ENCODE data around the gene GIMAP2.
A peak's percentile ranks its signal among the peaks of the same experiment; 100 is the strongest.

The GIMAP2 gene

DNA sequence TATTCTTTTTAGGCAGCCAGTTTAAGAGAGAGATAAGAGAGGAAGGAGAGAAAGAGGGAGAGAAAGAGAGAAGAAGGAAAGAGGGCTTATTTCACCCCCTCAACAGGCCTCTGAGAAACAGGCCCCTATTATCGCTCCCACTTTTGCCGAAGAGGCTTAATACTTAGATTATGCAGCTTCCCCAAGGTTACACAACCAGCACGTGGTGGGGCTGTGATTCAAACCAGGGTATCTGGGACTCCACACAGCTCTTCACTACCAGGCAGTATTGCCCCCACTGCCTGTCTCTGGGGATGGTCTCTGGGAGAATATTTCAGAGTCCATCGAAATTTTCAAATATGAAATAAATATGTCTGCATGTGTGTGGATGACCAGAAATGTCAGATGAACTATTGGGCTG, 33.9 kb downstream of the GIMAP2 start:
- Histone ChIP-seq H3K18ac (ENCODE audit: low read depth in 1 of 2, low read length in 2 of 2) (no peak overlapping the region), H2AFZ (ENCODE audit: low read depth, low read length) (no peak overlapping the region)

DNA sequence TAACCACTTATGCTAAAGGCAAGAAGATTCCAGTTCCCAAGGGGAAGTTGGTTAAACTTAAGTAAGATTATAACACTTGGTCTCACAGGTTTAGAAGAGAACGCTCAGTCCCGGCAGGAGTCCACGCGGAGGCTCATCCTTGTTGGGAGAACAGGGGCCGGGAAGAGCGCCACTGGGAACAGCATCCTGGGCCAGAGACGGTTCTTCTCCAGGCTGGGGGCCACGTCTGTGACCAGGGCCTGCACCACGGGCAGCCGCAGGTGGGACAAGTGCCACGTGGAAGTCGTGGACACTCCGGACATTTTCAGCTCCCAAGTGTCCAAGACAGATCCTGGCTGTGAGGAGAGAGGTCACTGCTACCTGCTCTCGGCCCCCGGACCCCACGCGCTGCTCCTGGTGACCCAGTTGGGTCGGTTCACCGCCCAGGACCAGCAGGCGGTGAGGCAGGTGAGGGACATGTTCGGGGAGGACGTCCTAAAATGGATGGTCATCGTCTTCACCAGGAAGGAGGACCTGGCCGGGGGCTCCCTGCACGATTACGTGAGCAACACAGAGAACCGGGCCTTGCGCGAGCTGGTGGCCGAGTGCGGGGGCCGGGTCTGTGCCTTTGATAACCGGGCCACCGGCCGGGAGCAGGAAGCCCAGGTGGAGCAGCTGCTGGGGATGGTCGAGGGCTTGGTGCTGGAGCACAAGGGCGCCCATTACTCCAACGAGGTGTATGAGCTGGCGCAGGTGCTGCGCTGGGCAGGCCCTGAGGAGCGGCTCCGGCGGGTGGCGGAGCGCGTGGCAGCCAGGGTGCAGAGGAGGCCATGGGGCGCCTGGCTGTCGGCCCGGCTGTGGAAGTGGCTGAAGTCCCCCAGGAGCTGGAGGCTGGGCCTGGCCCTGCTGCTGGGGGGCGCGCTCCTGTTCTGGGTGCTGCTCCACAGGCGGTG, 34.7 kb downstream of the GIMAP2 start:
- no peak overlapping the region for H3K4ac ChIP-seq (ENCODE audit: low read depth in 1 of 2, low read length in 2 of 2)
- no peak overlapping the region for H2BK15ac ChIP-seq (ENCODE audit: low read depth, poor library complexity, severe bottlenecking)
- no peak overlapping the region for H2BK120ac ChIP-seq (ENCODE audit: low read depth, low read length)
- no peak overlapping the region for H4K91ac ChIP-seq (ENCODE audit: low read length)
- H2BK5ac ChIP-seq (ENCODE audit: low read depth, low read length, poor library complexity, severe bottlenecking) = no peak overlapping the region
- no peak overlapping the region for H3K4me2 ChIP-seq (ENCODE audit: low read length, poor library complexity, severe bottlenecking)
- peaks cover 1% of the 10 kb centered on the region for H3K9me3 ChIP-seq (ENCODE audit: control insufficient read depth, low read length)
- peak overlapping the region in 1 of 2 experiments; percentile 50 for H3K23ac ChIP-seq (ENCODE audit: low read length in 2 of 2)
- no peak for DNase-seq
- H3K18ac ChIP-seq (ENCODE audit: low read depth in 1 of 2, low read length in 2 of 2) = no peak overlapping the region
- H2AK5ac ChIP-seq (ENCODE audit: low read length, severe bottlenecking) = no peak overlapping the region
- no peak overlapping the region for H3K27ac ChIP-seq (ENCODE audit: low read length, poor library complexity, severe bottlenecking)
- WGBS = 89% methylated on average over 52 of the region's 52 CpGs
- no peak overlapping the region for H4K8ac ChIP-seq (ENCODE audit: low read length)
- H3K36me3 ChIP-seq (ENCODE audit: control insufficient read depth in 1 of 2, insufficient read depth in 2 of 2, low read depth in 1 of 2, low read length in 2 of 2) = peaks cover 0 to 4% of the 10 kb centered on the region in 2 experiments
- H2AFZ ChIP-seq (ENCODE audit: low read depth, low read length) = no peak overlapping the region
- no peaks in the 10 kb centered on the region for H3K27me3 ChIP-seq (ENCODE audit: control insufficient read depth in 1 of 2, insufficient read depth in 1 of 2, low read length in 2 of 2)
- no peak overlapping the region for H2BK12ac ChIP-seq (ENCODE audit: low read length in 2 of 2)
- no peak overlapping the region for H3K4me3 ChIP-seq (ENCODE audit: insufficient read depth in 1 of 2, low read depth in 1 of 2, low read length in 2 of 2)
- no peaks in the 10 kb centered on the region for H3K79me1 ChIP-seq (replicated peaks; ENCODE audit: low read length, poor library complexity, severe bottlenecking)
- no peak overlapping the region for H3K9ac ChIP-seq (ENCODE audit: low read length)
- H3K14ac ChIP-seq (ENCODE audit: low read length in 2 of 2) = no peak overlapping the region
- no peaks in the 10 kb centered on the region for H3K4me1 ChIP-seq (ENCODE audit: control insufficient read depth, insufficient read depth, low read depth, low read length)

More for the DNA sequence above, 33.9 kb downstream of the GIMAP2 start:
- Histone ChIP-seq H3K4ac (ENCODE audit: low read depth in 1 of 2, low read length in 2 of 2) (no peak overlapping the region), H2BK15ac (ENCODE audit: low read depth, poor library complexity, severe bottlenecking) (no peak overlapping the region), H3K23ac (ENCODE audit: low read length in 2 of 2) (no peak overlapping the region), H2BK12ac (ENCODE audit: low read length in 2 of 2) (no peak overlapping the region), H4K91ac (ENCODE audit: low read length) (no peak overlapping the region), H3K27ac (ENCODE audit: low read length, poor library complexity, severe bottlenecking) (no peak overlapping the region), H4K8ac (ENCODE audit: low read length) (no peak overlapping the region), H3K9me3 (ENCODE audit: control insufficient read depth, low read length) (peaks cover 5% of the 10 kb centered on the region), H2AK5ac (ENCODE audit: low read length, severe bottlenecking) (no peak overlapping the region), H3K4me2 (ENCODE audit: low read length, poor library complexity, severe bottlenecking) (no peak overlapping the region), H2BK120ac (ENCODE audit: low read depth, low read length) (no peak overlapping the region), H3K14ac (ENCODE audit: low read length in 2 of 2) (no peak overlapping the region), H3K4me1 (ENCODE audit: control insufficient read depth, insufficient read depth, low read depth, low read length) (no peaks in the 10 kb centered on the region), H3K79me1 (replicated peaks; ENCODE audit: low read length, poor library complexity, severe bottlenecking) (no peaks in the 10 kb centered on the region), H3K9ac (ENCODE audit: low read length) (no peak overlapping the region), H3K4me3 (ENCODE audit: insufficient read depth in 1 of 2, low read depth in 1 of 2, low read length in 2 of 2) (no peak overlapping the region), H3K36me3 (ENCODE audit: control insufficient read depth in 1 of 2, insufficient read depth in 2 of 2, low read depth in 1 of 2, low read length in 2 of 2) (peaks cover 0 to 4% of the 10 kb centered on the region in 2 experiments), H2BK5ac (ENCODE audit: low read depth, low read length, poor library complexity, severe bottlenecking) (no peak overlapping the region), H3K27me3 (ENCODE audit: control insufficient read depth in 1 of 2, insufficient read depth in 1 of 2, low read length in 2 of 2) (no peaks in the 10 kb centered on the region)
- DNase-seq = no peak
- 70% methylated on average over 4 of the region's 4 CpGs for WGBS

DNA sequence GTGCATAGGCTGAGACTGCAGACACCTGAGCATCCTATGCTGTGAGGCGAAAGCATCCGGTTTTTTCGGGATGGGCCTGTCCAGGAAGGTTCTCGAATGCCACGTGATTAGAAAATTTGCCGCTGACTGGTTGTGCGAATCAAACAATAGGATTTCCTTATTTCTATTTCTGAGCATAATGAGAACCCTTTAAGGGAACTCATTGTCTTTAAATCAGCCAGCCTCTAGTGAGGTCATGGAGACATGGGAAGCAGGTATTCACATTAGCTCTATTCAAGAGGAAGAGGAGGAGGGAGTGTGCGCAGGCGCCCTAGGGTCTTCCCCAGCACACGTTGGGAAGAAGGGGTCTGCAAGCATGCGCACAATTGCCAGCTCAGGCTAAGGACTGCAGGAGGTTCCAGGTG, 36.5 kb downstream of the GIMAP2 start:
- Histone ChIP-seq H3K18ac (ENCODE audit: low read depth in 1 of 2, low read length in 2 of 2) (no peak overlapping the region), H3K27ac (ENCODE audit: low read length, poor library complexity, severe bottlenecking) (no peak overlapping the region), H3K4me1 (ENCODE audit: control insufficient read depth, insufficient read depth, low read depth, low read length) (no peaks in the 10 kb centered on the region), H3K4me2 (ENCODE audit: low read length, poor library complexity, severe bottlenecking) (no peak overlapping the region), H3K9ac (ENCODE audit: low read length) (no peak overlapping the region), H3K9me3 (ENCODE audit: control insufficient read depth, low read length) (peaks cover 3% of the 10 kb centered on the region), H3K27me3 (ENCODE audit: control insufficient read depth in 1 of 2, insufficient read depth in 1 of 2, low read length in 2 of 2) (no peaks in the 10 kb centered on the region), H3K4me3 (ENCODE audit: insufficient read depth in 1 of 2, low read depth in 1 of 2, low read length in 2 of 2) (peak overlapping the region in 1 of 2 experiments; percentile 7), H3K36me3 (ENCODE audit: control insufficient read depth in 1 of 2, insufficient read depth in 2 of 2, low read depth in 1 of 2, low read length in 2 of 2) (peaks cover 0 to 4% of the 10 kb centered on the region in 2 experiments), H2AFZ (ENCODE audit: low read depth, low read length) (no peak overlapping the region), H2BK5ac (ENCODE audit: low read depth, low read length, poor library complexity, severe bottlenecking) (no peak overlapping the region), H2BK120ac (ENCODE audit: low read depth, low read length) (no peak overlapping the region), H3K23ac (ENCODE audit: low read length in 2 of 2) (no peak overlapping the region), H2BK15ac (ENCODE audit: low read depth, poor library complexity, severe bottlenecking) (no peak overlapping the region), H3K4ac (ENCODE audit: low read depth in 1 of 2, low read length in 2 of 2) (no peak overlapping the region), H4K91ac (ENCODE audit: low read length) (no peak overlapping the region), H2BK12ac (ENCODE audit: low read length in 2 of 2) (no peak overlapping the region), H2AK5ac (ENCODE audit: low read length, severe bottlenecking) (no peak overlapping the region), H3K79me1 (replicated peaks; ENCODE audit: low read length, poor library complexity, severe bottlenecking) (no peaks in the 10 kb centered on the region), H3K14ac (ENCODE audit: low read length in 2 of 2) (no peak overlapping the region), H4K8ac (ENCODE audit: low read length) (no peak overlapping the region)
- DNase-seq = no peak
- 81% methylated on average over 11 of the region's 11 CpGs for WGBS

DNA sequence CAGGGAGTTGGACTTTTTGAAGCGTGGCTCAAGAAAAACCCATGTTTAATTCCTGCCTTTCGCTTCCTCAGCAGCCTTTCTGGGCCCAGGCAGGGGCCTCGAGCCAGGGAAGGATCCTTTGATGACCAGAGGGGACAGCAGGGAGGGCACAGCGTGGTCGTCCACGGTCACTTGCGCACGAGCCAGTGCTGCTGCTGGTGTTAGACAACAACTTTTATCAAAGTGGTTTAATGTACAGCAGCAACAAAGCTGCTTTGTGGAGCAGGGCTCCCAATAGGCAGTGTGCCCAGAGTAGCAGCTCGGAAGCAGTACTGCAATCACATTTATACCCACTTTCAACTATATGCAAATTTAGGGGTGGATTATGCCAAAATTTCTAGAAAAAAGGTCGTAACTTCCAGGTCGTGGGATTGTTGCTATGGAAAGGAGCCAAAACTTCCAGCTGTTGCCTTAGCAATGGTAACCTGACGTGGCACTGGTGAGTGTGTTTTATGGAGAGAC, 37.0 kb downstream of the GIMAP2 start:
- no peak overlapping the region for H3K14ac ChIP-seq (ENCODE audit: low read length in 2 of 2)
- H3K27me3 ChIP-seq (ENCODE audit: control insufficient read depth in 1 of 2, insufficient read depth in 1 of 2, low read length in 2 of 2) = no peaks in the 10 kb centered on the region
- no peak overlapping the region for H4K8ac ChIP-seq (ENCODE audit: low read length)
- H2BK5ac ChIP-seq (ENCODE audit: low read depth, low read length, poor library complexity, severe bottlenecking) = no peak overlapping the region
- H4K91ac ChIP-seq (ENCODE audit: low read length) = no peak overlapping the region
- no peak for DNase-seq
- no peak overlapping the region for H2AK5ac ChIP-seq (ENCODE audit: low read length, severe bottlenecking)
- H2BK15ac ChIP-seq (ENCODE audit: low read depth, poor library complexity, severe bottlenecking) = no peak overlapping the region
- peaks cover 0 to 4% of the 10 kb centered on the region in 2 experiments for H3K36me3 ChIP-seq (ENCODE audit: control insufficient read depth in 1 of 2, insufficient read depth in 2 of 2, low read depth in 1 of 2, low read length in 2 of 2)
- H3K79me1 ChIP-seq (replicated peaks; ENCODE audit: low read length, poor library complexity, severe bottlenecking) = no peaks in the 10 kb centered on the region
- H3K18ac ChIP-seq (ENCODE audit: low read depth in 1 of 2, low read length in 2 of 2) = no peak overlapping the region
- H3K4ac ChIP-seq (ENCODE audit: low read depth in 1 of 2, low read length in 2 of 2) = no peak overlapping the region
- no peaks in the 10 kb centered on the region for H3K4me1 ChIP-seq (ENCODE audit: control insufficient read depth, insufficient read depth, low read depth, low read length)
- no peak overlapping the region for H3K4me2 ChIP-seq (ENCODE audit: low read length, poor library complexity, severe bottlenecking)
- H3K9ac ChIP-seq (ENCODE audit: low read length) = no peak overlapping the region
- no peak overlapping the region for H3K27ac ChIP-seq (ENCODE audit: low read length, poor library complexity, severe bottlenecking)
- peaks cover 7% of the 10 kb centered on the region for H3K9me3 ChIP-seq (ENCODE audit: control insufficient read depth, low read length)
- 66% methylated on average over 12 of the region's 12 CpGs for WGBS
- no peak overlapping the region for H3K23ac ChIP-seq (ENCODE audit: low read length in 2 of 2)
- H3K4me3 ChIP-seq (ENCODE audit: insufficient read depth in 1 of 2, low read depth in 1 of 2, low read length in 2 of 2) = peak overlapping the region in 1 of 2 experiments; percentile 7
- no peak overlapping the region for H2BK12ac ChIP-seq (ENCODE audit: low read length in 2 of 2)
- H2BK120ac ChIP-seq (ENCODE audit: low read depth, low read length) = no peak overlapping the region
- no peak overlapping the region for H2AFZ ChIP-seq (ENCODE audit: low read depth, low read length)

Measured in mesenchymal stem cell (in vitro differentiated cells and primary cell).